Measurements from ENCODE around the gene PLPP2.
A peak's percentile ranks its signal among the peaks of the same experiment; 100 is the strongest.

Gene PLPP2

DNA sequence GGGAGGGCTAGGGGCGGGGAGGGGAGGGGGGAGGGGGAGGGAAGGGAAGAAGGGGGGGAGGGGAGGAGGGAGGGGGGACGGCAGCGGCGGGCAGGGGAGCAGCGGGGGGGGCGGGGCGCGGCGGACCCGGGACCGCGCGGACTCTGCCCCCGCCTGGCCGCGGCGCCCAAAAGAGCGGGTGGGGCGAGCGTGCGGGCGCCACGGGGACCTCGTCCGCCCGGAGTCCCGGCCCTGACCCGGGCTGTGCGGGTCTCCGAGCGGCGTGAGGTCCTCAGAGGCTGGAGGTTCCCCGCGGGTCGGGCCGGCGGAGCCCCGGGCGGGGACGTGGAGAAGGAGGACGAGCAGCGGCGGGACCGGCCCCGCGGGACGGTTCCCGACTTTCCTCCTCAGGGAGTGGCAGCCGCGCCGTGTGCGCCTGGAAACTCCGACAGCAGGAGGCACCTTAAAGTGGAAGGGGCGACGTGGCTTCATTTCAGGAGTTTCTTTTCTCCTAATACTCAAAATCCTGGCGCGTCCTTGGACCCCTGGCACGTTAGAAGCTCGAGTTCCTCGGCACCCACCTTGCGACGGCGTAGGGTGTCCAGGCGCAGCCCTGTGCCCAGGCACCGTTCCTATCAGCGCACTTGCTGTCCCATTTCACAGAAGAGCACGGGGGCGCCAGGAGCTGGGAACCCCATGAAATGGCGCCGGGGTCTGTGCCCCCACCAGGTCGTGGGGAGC lies 518 bp upstream of the PLPP2 start:
- TF ChIP-seq, protein P1, sequence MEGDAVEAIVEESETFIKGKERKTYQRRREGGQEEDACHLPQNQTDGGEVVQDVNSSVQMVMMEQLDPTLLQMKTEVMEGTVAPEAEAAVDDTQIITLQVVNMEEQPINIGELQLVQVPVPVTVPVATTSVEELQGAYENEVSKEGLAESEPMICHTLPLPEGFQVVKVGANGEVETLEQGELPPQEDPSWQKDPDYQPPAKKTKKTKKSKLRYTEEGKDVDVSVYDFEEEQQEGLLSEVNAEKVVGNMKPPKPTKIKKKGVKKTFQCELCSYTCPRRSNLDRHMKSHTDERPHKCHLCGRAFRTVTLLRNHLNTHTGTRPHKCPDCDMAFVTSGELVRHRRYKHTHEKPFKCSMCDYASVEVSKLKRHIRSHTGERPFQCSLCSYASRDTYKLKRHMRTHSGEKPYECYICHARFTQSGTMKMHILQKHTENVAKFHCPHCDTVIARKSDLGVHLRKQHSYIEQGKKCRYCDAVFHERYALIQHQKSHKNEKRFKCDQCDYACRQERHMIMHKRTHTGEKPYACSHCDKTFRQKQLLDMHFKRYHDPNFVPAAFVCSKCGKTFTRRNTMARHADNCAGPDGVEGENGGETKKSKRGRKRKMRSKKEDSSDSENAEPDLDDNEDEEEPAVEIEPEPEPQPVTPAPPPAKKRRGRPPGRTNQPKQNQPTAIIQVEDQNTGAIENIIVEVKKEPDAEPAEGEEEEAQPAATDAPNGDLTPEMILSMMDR (IDR thresholded peaks at IDR 0.05; ENCODE audit: insufficient read depth, low read length, missing control alignments), result no peak
- H3K4me3 ChIP-seq (ENCODE audit: low read depth, low read length), result peak overlapping the region; percentile 18; the same call in 1 of the 2 replicates
- CTCF ChIA-PET, result no interaction called here
- POLR2A ChIA-PET, result no interaction called here
- no peak for DNase-seq (ENCODE audit: low read depth, low spot score)

GRCh38 chr19:290372-291005 lies 714 bp downstream of the PLPP2 start:
- TF ChIP-seq, protein P1 (IDR thresholded peaks at IDR 0.05; ENCODE audit: insufficient read depth, low read length, missing control alignments), result no peak
- peak overlapping the region; percentile 60 for H3K4me3 ChIP-seq (ENCODE audit: low read depth, low read length)
- CTCF ChIA-PET, result no interaction called here
- DNase-seq (ENCODE audit: low read depth, low spot score), result no peak
- POLR2A ChIA-PET, result no interaction called here

DNA sequence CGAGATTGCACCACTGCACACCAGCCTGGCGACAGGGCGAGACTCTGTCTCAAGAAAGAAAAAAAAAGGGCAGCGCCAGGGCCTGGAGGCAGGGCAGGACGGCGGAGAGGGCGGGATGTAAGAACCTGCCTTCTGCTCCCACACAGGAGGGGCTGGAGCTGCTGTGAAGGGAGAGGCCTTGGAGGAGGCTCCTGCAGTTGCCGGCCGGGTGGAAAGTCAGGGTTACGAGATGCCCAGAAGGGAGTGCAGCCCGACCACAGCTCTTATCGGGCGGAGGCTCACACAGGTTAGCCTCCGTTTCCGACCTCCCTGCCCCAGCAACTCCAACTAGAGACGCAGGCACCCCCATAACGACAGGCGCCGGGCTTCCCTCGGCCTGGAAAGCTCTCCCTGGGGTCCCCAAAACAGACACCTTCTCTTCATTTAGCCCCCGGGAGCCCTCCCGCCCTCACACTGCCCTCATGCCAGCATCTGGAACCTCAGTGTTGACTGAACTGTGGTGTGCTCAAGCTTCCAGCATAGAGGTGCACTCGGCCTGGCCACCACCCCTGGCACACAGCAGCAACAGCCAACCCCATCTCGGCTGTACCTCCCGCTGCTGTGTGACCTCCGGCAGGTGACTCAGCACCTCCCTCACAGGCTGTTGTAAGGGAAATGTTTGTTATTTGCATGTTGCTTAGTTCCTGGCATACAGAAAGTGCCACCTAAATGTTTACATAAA lies 1.4 kb downstream of the PLPP2 start:
- CTCF ChIA-PET, result no interaction called here

DNA sequence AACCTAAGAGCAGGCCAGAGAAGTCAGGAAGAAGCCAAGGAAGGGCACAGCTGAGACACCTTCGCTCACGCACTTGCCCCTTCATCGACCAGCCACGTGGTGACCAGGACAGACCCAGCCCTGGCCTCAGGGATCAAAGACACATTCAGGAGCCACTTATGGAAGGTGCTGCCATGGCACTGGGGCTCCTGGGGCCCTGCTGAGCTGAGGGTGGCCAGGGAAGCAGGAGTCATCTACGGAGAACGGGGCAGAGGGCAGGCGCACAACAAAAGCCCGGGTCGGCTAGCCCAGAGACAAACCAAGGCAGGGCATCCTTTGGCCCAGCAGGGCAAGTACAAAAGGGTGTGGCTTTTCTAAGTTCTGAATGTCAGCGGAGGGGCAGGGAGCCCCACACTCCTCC lies 2.3 kb downstream of the PLPP2 start:
- no peak overlapping the region for H3K4me3 ChIP-seq (ENCODE audit: low read depth, low read length)
- DNase-seq (ENCODE audit: low read depth, low spot score), result no peak
- POLR2A ChIA-PET, result no interaction called here
- CTCF ChIA-PET, result no interaction called here
- TF ChIP-seq, protein P1 (IDR thresholded peaks at IDR 0.05; ENCODE audit: insufficient read depth, low read length, missing control alignments), result no peak

More for the DNA sequence above, 1.4 kb downstream of the PLPP2 start:
- POLR2A ChIA-PET, result no interaction called here
- DNase-seq (ENCODE audit: low read depth, low spot score), result no peak
- TF ChIP-seq, protein P1 (IDR thresholded peaks at IDR 0.05; ENCODE audit: insufficient read depth, low read length, missing control alignments), result no peak
- no peak overlapping the region for H3K4me3 ChIP-seq (ENCODE audit: low read depth, low read length)

GRCh38 chr19:287381-287871 lies 3.8 kb downstream of the PLPP2 start:
- no peak overlapping the region for H3K4me3 ChIP-seq (ENCODE audit: low read depth, low read length)
- no peak for DNase-seq (ENCODE audit: low read depth, low spot score)
- ChIA-PET CTCF (interaction anchor here (1.2 to 1.8 kb wide), 3 partner anchors 9 to 21 kb away, joined by 3 to 6 read pairs (median 4); no protein-coding TSS in a partner anchor), POLR2A (no interaction called here)
- TF ChIP-seq, protein P1 (IDR thresholded peaks at IDR 0.05; ENCODE audit: insufficient read depth, low read length, missing control alignments), result no peak

- POLR2A ChIA-PET, result no interaction called here
- no peak overlapping the region for H3K4me3 ChIP-seq (ENCODE audit: low read depth, low read length)
- CTCF ChIA-PET, result interaction anchor here (1.5 to 2.2 kb wide), 2 partner anchors 10 to 16 kb away, joined by 4 to 8 read pairs; no protein-coding TSS in a partner anchor
- TF ChIP-seq, protein P1 (IDR thresholded peaks at IDR 0.05; ENCODE audit: insufficient read depth, low read length, missing control alignments), result no peak
- DNase-seq (ENCODE audit: low read depth, low spot score), result no peak
Measured at GRCh38 chr19:283395-283794, 7.8 kb downstream of the PLPP2 start.

Data from AG04449 (cell line).